ENCODE results near the gene LIPH.
"Not testable (repeated sequence)": the region's sequence is repeated elsewhere in the genome, so short reads cannot be mapped to it uniquely, and the experiment has no call there.

LIPH gene

GRCh38 chr3:185484296-185484695 is 68.1 kb downstream of the LIPH start:
- no peak overlapping the region for H3K4me3 ChIP-seq (replicated peaks in 1 of 2; ENCODE audit: low read depth in 2 of 2, low read length in 2 of 2)
- no peak for TF ChIP-seq CTCF (IDR thresholded peaks at IDR 0.05; ENCODE audit: low read depth, low read length)
- no peak for DNase-seq (ENCODE audit: low read depth in 2 of 2)

- no peak for DNase-seq (ENCODE audit: low read depth in 2 of 2)
- TF ChIP-seq CTCF (IDR thresholded peaks at IDR 0.05; ENCODE audit: low read depth, low read length), result no peak
- H3K4me3 ChIP-seq (replicated peaks in 1 of 2; ENCODE audit: low read depth in 2 of 2, low read length in 2 of 2), result no peak overlapping the region
Measured at GRCh38 chr3:185479373-185479945, 72.9 kb downstream of the LIPH start.

GRCh38 chr3:185477316-185477715 is 75.1 kb downstream of the LIPH start:
- DNase-seq (ENCODE audit: low read depth in 2 of 2), result no peak
- TF ChIP-seq CTCF (IDR thresholded peaks at IDR 0.05; ENCODE audit: low read depth, low read length), result no peak

GRCh38 chr3:185474922-185475321 is 77.5 kb downstream of the LIPH start:
- not testable (repeated sequence) for DNase-seq (ENCODE audit: low read depth in 2 of 2); H3K4me3 ChIP-seq (replicated peaks in 1 of 2; ENCODE audit: low read depth in 2 of 2, low read length in 2 of 2)

More at GRCh38 chr3:185477316-185477715, 75.1 kb downstream of the LIPH start:
- no peak overlapping the region for H3K4me3 ChIP-seq (replicated peaks in 1 of 2; ENCODE audit: low read depth in 2 of 2, low read length in 2 of 2)

- peak in 1 of 2 donors; percentile 6 for DNase-seq (ENCODE audit: low read depth in 2 of 2)
Measured at GRCh38 chr3:185473290-185473815, 79.0 kb downstream of the LIPH start.

GRCh38 chr3:185470323-185470722 is 82.1 kb downstream of the LIPH start:
- no peak overlapping the region for H3K4me3 ChIP-seq (replicated peaks in 1 of 2; ENCODE audit: low read depth in 2 of 2, low read length in 2 of 2)
- DNase-seq (ENCODE audit: low read depth in 2 of 2), result no peak
- TF ChIP-seq CTCF (IDR thresholded peaks at IDR 0.05; ENCODE audit: low read depth, low read length), result no peak

More at GRCh38 chr3:185473290-185473815, 79.0 kb downstream of the LIPH start:
- H3K4me3 ChIP-seq (replicated peaks in 1 of 2; ENCODE audit: low read depth in 2 of 2, low read length in 2 of 2), result no peak overlapping the region
- TF ChIP-seq CTCF (IDR thresholded peaks at IDR 0.05; ENCODE audit: low read depth, low read length), result no peak

GRCh38 chr3:185469542-185469941 is 82.8 kb downstream of the LIPH start:
- DNase-seq (ENCODE audit: low read depth in 2 of 2), result no peak
- no peak overlapping the region for H3K4me3 ChIP-seq (replicated peaks in 1 of 2; ENCODE audit: low read depth in 2 of 2, low read length in 2 of 2)
- no peak for TF ChIP-seq CTCF (IDR thresholded peaks at IDR 0.05; ENCODE audit: low read depth, low read length)

GRCh38 chr3:185466123-185466522 is 86.3 kb downstream of the LIPH start:
- not testable (repeated sequence) for DNase-seq (ENCODE audit: low read depth in 2 of 2); H3K4me3 ChIP-seq (replicated peaks in 1 of 2; ENCODE audit: low read depth in 2 of 2, low read length in 2 of 2)

All from cardiac fibroblast (primary cell).